ENCODE measurements around the gene PNLIP. TPM values are rescaled to one million over a fixed set of nuclear protein-coding genes. Genes with fewer than 3 reads are reported as not detected.

PNLIP gene
- total and polyA plus RNA-seq, 9 of the 15 experiments (the other 6 are each of a cell fraction or from before 2014, with no cell fraction given), result 0.69 TPM; not detected in 8

- no peak for TF ChIP-seq ZNF239 (CRISPR knock-in tag; IDR thresholded peaks at IDR 0.05)
- no peak for TF ChIP-seq E2F1 (CRISPR knock-in tag; IDR thresholded peaks at IDR 0.05)
- no peak for TF ChIP-seq E2F6 (IDR thresholded peaks at IDR 0.05; ENCODE audit: borderline replicate concordance in 1 of 2, extremely low read depth in 1 of 2, insufficient read depth in 1 of 2, insufficient read length in 1 of 2, low read depth in 1 of 2, low read length in 1 of 2, poor library complexity in 1 of 2, severe bottlenecking in 1 of 2)
- no peak for TF ChIP-seq NR1H2 (CRISPR knock-in tag; IDR thresholded peaks at IDR 0.05)
- TF ChIP-seq EGR1 (conservative IDR thresholded peaks at IDR 0.05), result no peak
- TF ChIP-seq TAF15 (IDR thresholded peaks at IDR 0.05; ENCODE audit: low read depth, low read length), result no peak
- no peak for TF ChIP-seq CREBBP (IDR thresholded peaks at IDR 0.05; ENCODE audit: low read depth, low read length)
- no peak for TF ChIP-seq IFI16 (CRISPR knock-in tag; IDR thresholded peaks at IDR 0.05)
- TF ChIP-seq ZNF780A (CRISPR knock-in tag; IDR thresholded peaks at IDR 0.05), result no peak
Measured at GRCh38 chr10:116524736-116525135, 21.0 kb upstream of the PNLIP start (continued).

GRCh38 chr10:116526219-116526618 is 19.5 kb upstream of the PNLIP start:
- Histone ChIP-seq H4K20me1 (replicated peaks; ENCODE audit: control insufficient read depth, insufficient read depth, low read length) (no peaks in the 10 kb centered on the region), H3K27me3 (ENCODE audit: control insufficient read depth in 2 of 2, insufficient read depth in 2 of 2, low read length in 2 of 2) (no peaks in the 10 kb centered on the region), H3K9ac (ENCODE audit: insufficient read depth in 1 of 2, low read depth in 2 of 2, low read length in 2 of 2) (no peak overlapping the region), H3K9me1 (ENCODE audit: control insufficient read depth, insufficient read depth, low read length) (no peaks in the 10 kb centered on the region), H3K36me3 (ENCODE audit: control insufficient read depth, insufficient read depth, low read length) (no peaks in the 10 kb centered on the region), H3K79me2 (ENCODE audit: control insufficient read depth, insufficient read depth, low read length) (no peaks in the 10 kb centered on the region), H2AFZ (ENCODE audit: low read depth, low read length) (no peak overlapping the region), H3K4me1 (replicated peaks in 1 of 2; ENCODE audit: control insufficient read depth in 2 of 2, insufficient read depth in 2 of 2, low read length in 2 of 2) (no peaks in the 10 kb centered on the region), H3K27ac (ENCODE audit: extremely low read depth, low read depth, low read length) (no peak overlapping the region), H3K4me2 (ENCODE audit: insufficient read depth, low read length) (no peak overlapping the region), H3K9me3 (replicated peaks; ENCODE audit: control insufficient read depth, insufficient read depth, low read depth, low read length) (no peaks in the 10 kb centered on the region), H3K4me3 (no peak overlapping the region)
- no peak for FAIRE-seq
- ATAC-seq, result no peak
- no TSS peak for BruUV-seq (replicated peaks)
- TF ChIP-seq SMARCA5 (IDR thresholded peaks at IDR 0.05) (no peak), KLF13 (tag; IDR thresholded peaks at IDR 0.05; ENCODE audit: borderline replicate concordance, low read depth) (no peak), TAL1 (IDR thresholded peaks at IDR 0.05) (no peak)
- in situ Hi-C loops (cut with MboI) (no loop called here), intact Hi-C loops (cut with micrococcal nuclease) (no loop called here)
- ChIA-PET CTCF (ENCODE audit: low intra/inter-chr PET ratio) (no interaction called here), POLR2A (no interaction called here)
- no peak for DNase-seq (ENCODE audit: extremely low read depth in 1 of 4, low spot score in 3 of 4)
- 0% methylated on average over 3 of the region's 3 CpGs for WGBS (ENCODE audit: insufficient coverage, low coverage, missing lambda C conversion rate)
